Measurements from ENCODE around the gene ASTN1.

Gene ASTN1

DNA sequence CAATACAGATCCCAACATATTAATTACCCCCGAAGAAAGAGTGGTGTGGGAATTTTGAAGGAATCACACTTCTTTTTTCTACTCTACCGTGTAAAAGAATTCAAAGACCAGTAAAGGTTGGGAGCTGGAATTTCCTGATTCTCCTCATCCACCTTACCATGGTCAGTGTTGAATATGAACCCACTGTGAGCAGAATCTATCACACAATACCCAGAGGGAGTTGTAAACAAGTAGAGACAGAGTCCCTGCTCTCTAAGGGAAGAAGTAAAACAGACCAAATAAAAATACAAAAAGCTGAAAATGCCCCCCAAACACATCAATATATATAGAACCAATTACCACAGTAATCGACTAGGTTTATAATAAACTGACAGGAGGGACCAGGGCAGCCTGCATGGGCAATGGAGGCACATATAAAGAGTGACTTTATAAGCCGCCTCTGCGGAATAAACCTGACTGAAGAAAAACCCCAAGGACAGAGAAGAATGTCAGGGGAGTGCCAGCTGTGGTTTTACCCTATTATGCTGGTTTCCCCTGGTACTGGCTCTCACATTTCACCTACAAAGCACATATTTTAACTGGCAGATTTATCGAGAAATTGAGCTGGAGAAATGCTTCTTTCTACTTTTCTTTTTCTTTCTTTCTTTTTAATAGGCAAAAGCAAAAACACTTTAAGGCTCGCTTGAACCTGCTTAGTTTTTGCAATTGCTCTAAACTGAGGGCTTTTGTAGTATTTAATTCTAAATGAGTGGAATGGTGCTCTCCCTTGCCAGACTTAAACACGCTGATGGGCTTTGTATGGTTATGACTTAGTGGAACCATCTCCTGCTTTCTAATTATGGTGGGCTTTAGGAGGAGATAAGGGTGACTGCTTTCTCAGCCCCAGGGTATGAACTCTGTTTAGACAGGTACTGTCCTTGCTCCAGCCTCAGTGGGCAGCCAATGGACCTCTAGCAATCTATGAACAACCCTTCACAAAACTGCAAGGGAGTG is 244.8 kb downstream of the ASTN1 start:
- DNase-seq, result no peak

DNA sequence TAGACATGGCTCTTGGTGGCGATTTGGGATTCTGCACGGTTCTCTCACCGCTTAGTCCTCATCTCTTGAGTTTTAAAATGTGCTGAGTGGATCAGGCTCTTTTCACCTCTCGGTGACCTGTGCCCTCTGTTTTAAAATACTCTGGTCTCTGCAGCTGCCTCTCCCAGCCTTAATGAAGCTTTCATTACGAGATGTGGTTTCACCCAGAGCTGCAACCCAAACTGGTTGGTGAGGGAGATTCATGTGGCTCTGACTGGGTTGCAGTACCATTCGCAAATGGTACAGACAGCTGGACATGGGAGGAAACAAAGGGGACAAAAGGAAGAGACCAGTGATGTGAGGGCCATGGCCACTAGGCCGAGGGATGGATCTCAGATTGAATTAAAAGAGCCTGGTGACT is 258.9 kb downstream of the ASTN1 start:
- DNase-seq, result no peak

DNA sequence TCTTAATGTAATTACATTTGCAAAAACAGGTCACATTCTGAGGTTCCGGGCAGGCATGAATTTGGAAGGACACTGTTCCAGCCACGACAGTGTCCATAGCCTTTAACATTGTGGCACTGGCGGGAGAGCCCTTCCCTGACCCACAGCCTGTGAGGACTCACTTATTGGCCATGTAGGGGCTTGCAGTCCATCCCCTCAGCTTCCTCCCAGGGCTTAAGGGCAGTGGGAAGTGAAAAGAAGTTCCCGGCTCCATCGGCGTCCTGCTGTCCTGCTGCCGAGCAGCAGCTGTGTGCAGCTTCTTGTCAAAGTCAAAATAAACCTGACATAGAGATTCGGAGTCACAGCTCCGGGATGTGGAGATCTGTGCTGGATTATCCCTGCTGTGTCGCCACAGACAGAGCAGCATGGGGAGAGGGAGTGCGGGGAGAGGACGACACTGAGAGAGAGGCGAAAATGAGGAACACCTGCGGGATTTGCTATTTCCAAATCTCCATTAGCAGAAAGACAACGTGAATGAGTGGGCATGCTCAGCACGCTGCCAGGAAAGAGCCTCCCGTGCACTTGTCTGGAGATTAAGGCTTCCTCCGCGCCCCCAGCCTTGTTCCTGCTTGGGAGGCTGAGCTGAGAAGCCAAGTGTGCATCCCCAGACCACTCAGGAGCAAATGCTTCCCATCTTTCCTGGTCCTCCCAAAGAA is 260.3 kb downstream of the ASTN1 start:
- no peak for DNase-seq

DNA sequence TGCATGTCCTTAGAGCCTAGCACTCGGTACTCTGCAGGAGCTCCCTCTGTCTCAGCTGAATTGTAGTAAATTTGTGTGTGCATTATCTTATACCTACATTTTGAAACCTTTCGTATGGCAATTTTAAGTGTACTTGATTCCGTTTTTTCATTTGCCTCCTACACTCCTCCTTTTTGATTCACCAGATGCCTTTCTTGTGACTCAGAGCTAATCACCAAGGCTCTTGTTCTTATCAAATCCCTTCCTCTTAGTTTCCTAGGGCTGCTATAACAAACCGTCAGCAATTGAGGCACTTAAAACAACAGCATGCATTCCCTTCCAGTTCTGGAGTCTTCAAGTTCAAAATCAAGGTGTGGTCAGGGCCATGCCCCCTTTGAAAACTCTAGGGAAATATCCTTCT is 261.0 kb downstream of the ASTN1 start:
- DNase-seq, result no peak

DNA sequence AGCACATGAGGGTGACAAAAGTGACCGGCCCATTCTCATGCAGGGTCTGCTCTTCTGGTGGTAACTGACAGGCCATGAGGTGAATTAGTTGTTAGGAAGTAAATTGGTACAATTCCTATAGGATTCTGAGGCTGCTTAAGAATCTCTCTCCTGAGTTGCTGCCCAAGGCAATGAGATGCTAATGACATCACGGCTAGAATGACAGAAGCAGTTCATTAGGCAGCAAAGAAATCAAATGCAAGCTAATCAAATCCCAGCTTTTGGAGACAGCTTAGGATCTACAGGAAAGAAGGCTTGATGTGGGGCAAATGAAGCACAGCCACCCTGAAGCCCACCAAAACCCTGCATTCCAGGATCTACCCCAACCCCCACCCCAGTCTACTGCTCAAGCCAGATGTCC is 265.2 kb downstream of the ASTN1 start:
- DNase-seq, result no peak

DNA sequence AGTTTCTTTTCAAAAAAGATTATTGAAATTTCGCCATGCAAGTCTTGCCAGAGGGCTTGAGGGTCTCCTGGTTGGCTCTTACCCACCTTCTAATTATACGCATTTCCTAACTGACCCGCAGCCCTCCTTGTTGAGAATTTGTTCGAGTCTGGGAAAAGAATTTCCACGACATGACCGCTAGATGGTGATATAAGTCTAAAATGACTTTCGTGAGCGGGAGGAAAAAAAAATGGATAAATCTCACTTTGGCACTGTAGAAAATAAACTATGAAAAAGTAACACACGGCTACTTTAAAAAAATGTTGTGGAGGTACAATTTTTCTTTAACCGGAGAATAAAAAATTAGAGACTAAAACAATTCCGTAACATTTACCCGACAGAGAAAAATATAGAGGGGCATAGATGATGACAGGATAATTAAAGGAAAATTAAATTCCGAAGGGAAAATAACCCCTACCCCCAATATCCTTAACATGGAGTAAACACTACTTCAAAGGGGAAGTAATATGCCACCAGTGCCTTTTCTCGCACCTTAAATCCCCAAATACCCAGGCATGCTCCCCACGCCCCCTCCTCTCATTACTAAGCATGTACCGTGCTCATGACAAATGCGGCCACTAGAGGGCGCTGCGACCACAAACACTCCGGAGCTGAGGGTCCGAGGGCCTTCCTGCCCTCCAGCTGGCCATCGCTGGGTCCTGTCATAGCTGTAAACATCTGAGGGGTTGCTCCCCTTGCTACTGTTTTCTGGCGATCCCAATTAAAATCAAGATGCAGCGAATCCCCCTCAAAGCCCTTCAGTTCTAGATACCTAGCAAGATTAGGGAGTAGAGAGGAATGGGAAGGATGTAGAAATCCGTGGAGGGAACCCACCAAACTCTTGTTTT is 266.9 kb downstream of the ASTN1 start:
- DNase-seq, result peak; percentile 22 to 58

DNA sequence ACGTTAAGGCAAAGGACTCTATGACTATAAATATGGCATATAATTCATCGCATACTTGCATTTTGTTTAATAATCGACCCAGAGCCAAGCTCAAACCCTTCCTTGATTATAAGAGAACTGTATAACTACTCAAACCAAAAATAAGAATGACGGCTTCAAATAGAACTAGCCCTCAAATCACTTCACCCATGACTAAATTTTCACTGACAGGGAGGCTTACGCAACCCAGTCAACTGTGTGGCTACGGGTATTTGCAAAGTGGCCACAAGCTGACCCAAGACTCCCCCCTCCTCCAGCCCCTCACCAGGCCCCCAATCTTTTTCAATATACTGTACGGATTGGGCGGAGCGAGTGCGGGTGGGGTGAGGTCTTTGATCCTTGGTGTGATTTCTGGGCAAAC is 268.3 kb downstream of the ASTN1 start:
- no peak for DNase-seq

DNA sequence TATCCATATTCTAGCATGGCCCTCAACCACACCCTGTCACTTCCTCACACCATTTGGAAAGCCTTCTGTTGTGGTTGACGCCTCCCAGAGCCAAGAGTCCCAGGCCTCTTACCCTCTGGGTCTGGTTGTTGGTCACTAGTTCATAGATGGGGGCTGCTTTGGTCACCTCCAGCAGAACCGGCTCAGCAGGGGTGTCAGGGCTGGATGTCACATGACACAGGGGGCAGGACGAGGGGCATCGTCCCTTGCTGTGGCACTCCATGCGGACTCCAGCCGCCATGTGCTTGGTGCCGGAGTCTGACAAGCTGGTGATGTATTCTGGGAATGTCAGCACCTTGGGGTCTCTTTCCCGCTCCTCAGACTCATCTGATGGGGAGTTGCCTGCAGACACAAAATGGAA is 270.1 kb downstream of the ASTN1 start:
- no peak for DNase-seq

DNA sequence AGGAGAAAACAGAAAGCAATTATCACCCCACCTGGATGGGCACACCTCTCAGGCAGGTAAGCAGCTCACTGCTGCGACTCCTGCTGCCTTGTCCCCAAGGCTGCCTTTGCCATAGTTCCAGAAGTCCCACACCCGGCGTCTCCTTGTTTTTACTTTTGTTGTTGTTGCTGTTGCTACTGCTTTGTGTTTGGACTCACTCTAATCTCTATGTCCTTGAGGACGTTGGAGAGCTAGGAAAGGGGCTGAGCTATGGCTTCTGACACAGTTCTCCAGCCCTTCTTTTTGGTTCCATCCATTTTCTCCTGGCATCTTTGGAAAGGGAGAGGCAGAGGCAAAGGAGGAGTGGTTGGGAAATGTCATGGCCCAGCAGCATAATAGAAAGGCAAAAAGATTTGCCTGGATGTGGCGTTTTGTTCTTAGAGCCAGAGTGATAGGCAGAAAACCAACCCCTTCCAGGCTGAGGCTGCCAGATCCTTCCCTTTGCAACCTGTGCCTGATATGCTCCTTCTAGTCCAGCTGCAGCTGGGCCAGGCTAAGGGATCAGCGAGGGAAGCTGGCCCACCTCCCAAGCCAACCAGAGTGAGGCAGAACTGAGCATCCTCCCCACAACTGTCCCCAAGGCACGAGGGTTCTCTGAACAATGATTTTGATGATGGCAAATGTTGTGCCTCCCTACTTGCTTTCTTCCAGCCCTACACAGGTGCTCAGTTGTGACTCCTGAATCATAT is 270.7 kb downstream of the ASTN1 start:
- no peak for DNase-seq

DNA sequence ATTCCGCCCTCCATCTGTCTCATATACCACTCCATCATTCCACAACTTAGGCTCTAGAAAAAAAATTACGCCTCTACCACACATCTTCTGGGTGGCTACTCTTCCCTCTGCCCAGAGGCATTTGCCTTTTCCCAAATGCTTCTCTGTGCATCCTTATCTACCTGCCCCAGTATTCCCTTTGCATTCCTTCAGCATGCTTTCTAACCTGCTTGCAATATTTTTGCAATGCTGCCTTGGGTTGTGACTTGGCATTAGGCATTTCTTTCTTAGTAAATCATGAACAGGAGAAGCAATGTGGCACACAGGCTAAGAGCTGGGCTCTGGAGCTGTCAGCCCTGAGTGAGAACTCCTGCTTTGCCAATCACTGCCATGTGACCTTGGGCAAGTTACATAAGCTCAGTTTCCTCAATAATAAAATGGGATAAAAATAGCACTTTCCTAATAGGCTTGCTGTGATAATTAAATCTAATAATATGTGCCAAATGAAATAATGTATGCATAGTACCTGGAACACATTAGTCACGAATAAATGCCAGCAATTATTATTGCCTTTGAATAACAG is 276.0 kb downstream of the ASTN1 start:
- DNase-seq, result no peak

DNA sequence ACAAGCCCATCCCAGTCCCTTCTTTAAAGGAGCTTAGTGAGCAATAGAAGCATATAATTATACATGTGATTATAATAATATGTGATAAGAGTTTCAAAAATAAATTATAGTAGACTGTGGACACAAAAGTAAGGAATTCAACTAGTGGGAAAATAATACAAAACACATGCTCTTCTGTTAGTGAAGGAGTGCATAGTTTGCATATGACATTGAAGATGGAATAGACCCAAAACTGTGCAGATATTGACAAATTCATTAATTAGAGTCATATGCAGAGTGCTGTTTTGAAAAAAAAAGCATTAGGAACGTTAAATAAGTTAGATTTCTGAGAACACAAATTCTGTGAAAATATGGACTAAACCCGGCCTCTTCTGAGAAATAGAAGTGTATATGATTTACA is 278.8 kb downstream of the ASTN1 start:
- DNase-seq, result no peak

DNA sequence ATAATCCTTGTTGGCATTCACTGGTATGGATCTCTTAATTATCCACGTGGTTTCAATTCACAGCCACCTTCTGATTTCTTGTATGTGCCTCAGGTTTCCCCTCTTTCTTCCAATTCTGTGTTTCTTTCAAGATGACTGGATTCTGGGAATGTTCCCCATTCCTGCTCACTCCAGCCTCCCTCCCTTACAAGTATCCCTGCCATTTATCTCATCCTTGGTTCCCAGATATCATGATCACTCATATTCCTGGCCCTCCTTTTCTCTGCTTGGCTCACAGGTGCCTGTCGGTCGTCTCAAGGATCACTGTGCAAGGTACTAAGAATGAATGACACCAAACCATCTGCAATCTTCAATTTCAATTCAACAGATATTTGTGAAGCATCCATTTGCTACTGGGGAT is 279.2 kb downstream of the ASTN1 start:
- DNase-seq, result no peak

DNA sequence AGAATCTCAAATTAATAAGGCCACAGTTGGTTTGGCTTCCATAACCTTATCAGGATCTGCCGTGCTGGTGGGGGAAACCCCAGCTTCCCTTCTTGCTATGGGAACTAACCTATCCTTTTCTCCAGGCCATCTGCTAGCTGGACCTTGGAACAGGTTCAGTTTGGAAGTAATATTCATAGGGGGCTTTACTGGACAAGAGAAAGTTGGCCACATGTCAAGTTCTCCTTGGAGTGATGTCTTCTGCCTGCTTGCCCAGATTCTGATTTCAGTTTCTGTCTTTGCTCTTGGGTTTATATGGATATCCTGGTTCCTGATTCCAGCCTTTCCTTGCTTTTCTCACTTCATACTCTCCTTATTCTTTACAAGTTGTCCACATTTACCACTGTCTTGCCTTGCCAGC is 279.6 kb downstream of the ASTN1 start:
- no peak for DNase-seq

DNA sequence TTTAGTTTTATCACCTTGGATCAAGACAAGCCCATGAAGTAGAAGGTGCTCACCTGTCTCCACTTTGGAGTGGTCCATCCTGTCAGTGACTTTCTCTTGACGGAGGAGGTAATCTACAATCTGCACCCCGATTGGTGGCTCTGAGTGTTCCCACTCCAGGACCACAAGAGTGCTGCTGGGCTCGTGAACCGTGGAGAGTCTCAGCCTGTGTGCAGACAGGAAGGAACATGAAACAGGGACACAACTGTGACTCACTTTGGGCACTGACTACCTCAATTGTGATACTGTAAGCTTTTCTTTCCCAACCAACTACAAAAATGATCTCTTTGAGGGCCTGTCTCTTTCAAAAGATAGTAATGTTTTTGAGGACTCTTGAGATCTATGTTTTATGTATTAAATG is 280.2 kb downstream of the ASTN1 start:
- no peak for DNase-seq

DNA sequence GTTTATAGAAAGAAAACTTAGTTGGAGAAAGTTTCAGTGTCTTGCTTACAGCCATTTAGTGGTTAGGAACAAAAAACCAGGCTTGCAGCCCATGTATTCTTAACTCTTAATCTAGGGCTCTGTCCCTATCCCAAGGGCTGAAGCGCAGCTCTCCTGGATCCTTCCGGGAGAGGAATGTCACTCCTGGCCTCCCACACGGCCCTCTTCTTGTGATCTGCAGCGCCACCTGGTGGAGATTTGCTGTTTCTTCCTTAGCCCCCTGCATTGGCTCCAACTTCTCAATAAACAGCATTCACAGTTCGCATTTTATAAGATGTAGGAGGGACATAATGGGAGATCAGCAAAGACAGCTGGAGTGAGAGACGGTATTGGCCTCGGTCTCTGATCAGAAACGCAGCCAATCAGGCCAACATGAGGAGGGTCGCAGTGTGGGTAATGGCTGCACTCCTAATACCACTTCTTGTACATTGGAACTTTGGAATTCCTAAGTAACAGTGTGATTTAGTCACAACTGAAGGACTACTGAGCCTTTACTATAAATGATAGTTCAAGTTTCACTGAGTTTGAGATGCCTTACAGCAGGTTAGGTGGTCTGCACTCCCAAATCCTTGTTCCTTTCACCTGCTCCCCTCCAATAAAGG is 283.4 kb downstream of the ASTN1 start:
- DNase-seq, result peak; percentile 37 to 60

DNA sequence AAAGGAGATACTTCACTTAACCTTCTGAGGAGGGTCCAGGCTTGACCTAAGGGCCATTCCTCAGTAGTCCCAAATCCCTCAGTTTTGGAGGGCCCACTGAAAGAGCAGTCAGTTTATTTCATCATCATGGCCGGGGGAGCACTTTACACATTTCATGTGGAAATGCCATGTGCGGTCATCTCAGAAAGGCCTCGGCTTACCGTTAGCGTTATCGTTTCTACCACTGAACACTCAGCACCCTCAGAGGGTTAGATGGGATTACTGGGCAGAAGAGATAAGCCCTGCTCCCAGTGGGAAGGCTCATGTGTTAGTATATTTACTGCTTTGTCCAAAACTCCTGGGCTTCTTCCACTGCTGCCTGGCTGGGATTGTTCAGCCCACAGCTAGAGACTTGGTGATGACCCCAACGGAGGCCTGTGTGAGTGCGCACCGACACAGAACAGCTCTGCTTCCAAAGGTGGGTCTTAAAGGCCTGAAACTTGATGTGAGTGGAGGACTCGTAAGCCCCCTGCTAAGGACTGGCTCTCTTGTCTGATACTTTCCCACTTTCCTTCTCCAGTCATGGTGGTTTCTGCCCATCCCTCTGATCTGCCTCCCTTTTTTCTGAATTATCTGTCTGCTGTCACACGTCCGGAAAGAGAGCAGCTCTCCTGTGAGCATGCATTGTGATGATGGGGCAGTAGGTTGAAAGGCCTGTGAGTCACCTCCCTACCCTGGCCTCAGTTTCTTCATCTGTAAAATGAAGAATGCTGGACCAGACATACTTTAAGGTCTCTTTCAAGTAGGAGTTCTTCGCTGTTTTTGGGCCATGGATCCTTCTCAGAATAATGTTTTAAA is 284.5 kb downstream of the ASTN1 start:
- no peak for DNase-seq

DNA sequence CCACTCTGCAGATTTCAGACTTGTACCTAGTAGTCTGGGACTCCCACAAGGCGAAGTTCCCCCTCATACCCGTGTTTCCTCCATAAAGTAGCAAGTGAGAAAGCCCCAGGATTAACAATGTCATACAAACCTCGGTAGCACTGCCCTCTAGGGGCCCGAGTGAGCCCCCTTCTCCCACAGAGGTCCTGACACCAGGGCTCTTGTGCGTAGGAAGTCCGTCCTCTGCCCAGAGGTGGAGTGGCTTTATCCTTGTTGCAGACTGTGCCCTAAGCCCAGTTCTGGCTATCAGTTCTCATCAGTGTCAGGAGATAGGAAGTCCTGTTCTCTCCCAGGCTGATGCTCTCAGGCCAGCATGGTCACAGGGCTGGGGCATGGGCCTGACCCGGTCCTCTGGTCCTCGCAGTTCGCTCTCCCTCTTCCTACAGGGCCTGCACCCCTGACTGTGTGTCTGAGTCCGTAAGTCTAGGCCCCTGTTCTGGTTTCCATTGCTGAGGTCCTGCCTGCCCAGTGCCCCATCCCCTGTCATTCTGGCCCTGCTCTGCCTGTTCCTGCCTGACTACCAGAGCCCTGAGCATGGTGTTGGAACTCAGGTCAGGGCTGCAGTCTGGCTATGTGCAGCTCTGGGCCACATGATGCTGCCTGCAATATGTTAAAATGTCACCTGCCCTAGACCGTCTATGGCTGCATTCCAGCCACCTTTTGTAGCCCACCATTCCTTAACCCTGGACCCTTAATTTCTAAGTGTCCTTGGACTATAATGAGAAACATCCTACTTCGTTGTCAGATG is 285.6 kb downstream of the ASTN1 start:
- DNase-seq, result no peak

DNA sequence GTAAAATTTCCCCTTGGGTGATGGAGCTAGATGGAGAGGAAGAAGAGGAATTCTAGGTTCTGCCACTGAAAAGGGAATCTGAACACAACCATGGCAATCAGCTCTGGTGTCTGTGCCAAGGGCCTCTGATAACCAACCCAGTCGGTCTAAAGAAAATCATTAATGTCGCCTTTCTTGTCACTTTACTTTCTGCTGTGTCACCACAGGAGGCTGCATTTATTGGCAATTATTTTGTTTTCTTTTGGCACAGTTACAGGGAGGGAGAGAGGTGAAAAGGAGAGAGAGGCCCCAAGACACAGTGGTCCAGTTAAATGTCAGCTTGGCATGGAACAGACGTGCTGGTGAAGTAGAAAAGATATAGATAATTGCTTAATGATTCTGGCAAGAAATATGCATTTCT is 287.0 kb downstream of the ASTN1 start:
- DNase-seq, result no peak

DNA sequence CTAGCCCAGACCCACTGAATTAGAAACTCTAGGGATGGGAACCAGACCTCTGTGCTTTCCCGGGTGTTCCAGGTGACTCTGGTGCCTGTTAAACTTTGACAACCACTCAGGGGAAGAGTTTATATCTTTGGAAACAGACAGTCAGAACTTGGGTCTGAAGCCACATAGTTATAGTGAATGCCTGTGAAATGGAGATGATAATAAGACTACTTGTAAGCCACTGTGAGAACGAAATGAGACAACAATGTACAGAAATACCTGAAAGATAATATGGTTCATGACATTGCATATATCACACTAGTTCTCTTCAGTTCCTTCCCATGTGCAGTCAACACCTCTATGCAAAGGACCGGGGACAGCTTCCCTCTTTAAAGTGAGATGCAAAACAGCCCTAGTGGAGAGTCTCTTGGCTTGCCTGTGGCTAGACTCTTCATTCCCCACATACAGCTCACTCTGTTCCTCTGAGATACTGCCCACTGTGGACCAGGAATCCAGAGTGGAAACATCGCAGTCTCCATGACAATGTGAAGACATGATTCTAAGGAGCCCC is 287.5 kb downstream of the ASTN1 start:
- DNase-seq, result no peak

DNA sequence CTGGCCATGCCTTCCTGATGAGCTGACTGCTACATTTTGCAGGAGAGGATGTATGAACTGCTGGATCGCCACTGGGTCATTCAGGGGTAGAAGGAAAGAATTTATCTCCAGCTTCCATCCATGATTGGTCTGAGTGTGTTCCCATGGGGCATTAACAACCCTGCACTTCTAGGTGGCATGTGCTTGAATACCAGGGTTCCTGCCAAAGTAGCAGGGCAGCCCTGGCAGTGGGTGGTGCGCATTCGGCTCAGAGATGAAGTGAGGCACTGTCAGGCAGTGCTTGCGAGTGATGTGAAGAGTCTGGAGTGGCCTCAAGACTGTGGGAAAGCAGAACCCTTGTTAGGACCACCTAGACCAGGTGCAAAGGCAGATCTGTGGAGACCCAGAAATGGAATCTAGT is 294.9 kb downstream of the ASTN1 start:
- no peak for DNase-seq
